Skin of body (tissue), 2 donors: ENCODE data around the gene VPS41. TPM values are rescaled to one million over a fixed set of nuclear protein-coding genes. Genes with fewer than 3 reads are reported as not detected.
A peak's percentile ranks its signal among the peaks of the same experiment; 100 is the strongest.

Experiments used
- DNase-seq: peaks from one replicate; lab custom pipeline; 2025; lab: John Stamatoyannopoulos, UW
- total RNA-seq: library from RNA; depleted of rRNA; stranded (reverse); fragments of >200 nt; gene quantifications from one replicate; pipeline ENCODE4 v1.2.3, GENCODE V29; 2014

VPS41 gene
- total RNA-seq, 1 donor from 2014 or later: 44.6 TPM

DNA sequence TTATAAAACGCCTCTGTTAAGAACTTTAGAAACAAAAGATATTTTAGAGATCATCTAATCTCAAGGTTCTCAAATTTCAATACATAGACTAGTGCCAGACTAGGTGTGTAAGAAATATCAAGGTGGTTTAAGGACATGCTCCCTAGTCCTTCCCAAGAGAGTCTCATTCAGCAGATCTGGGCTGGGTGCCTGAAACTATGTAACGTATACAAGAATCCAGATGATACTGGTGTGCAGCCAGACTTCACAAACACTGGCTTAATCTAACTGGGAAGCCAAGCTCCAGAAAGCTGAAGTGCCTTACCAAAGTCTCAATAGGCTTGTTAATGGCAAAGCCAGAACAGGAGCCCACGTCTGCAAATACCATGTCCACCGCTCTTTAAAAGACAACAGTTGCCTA, 172.9 kb downstream of the VPS41 start:
- DNase-seq: peak; percentile 3

DNA sequence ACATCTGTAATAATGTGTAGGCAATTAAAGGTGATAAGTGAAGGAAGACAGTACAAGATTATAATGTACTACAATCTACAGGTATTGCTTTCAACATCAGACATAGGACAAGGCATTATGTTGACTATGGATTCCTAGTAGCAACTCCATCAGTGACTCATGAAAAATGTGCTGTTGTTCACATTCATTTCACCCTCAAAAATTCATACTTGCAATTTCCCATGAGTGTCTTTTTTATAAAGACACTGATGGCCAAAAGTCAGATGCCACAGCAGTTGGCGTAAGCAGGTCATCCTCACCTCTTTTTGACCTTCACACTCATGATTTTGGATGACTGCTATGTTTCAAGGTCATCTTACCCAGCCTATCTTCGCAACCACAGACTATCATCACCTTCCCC, 177.8 kb downstream of the VPS41 start:
- no peak for DNase-seq

DNA sequence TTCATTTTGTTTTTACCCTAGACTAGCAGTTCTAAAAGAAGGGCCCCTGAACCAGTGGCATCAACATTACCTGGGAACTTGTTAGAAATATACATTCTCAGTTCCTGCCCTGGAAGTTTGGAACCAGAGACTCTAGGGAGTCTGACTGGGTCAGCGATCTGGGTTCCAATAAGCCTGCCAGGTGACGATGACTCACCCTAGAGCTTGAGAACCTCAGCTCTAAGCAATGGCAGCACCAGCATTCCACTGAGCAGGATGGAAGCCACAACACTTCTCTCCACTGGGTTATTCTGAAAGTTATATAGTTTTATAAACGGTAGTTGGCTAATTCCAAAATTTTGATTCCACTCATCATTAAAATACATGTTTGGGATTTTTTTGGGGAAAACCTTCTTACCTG, 180.8 kb downstream of the VPS41 start:
- DNase-seq: no peak

DNA sequence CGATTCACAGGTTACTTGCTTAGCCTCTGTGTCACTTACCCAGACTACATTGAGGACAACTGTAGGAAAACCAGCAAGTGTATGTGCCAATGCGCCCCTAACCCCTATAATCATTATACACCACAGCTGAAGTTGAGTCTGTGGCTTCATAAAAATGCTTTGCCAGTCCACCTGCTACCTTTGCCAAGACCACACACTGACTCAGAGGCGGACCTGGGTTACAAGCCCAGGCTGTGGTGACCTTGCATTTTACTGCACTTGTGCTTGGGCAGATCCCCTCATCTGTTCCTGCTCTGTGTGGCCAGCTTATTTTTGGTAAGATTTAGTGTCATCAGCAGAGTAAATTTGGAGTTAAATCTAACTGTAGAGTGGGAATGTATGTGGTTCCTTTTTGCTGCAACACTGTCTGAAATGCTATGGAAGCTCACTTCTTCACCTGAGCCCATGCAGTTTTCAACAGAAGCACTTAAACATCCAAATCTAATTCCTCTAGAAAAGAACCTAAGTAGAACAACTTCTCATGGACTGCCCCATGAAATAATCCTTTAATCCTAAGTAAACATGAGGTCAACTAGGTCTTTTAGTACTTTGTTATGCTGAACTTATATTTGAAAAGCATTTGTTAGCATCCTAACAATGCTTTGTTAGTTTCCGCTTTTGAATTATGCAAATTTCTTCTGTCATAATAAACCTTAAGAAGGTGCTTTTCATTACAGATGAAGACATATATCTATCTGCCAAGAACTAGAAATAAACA, 181.6 kb downstream of the VPS41 start:
- no peak for DNase-seq

GRCh38 chr7:38723327-38723726, 185.7 kb downstream of the VPS41 start:
- DNase-seq: no peak

- DNase-seq: no peak
Observed at GRCh38 chr7:38716397-38716796, 192.6 kb downstream of the VPS41 start.

DNA sequence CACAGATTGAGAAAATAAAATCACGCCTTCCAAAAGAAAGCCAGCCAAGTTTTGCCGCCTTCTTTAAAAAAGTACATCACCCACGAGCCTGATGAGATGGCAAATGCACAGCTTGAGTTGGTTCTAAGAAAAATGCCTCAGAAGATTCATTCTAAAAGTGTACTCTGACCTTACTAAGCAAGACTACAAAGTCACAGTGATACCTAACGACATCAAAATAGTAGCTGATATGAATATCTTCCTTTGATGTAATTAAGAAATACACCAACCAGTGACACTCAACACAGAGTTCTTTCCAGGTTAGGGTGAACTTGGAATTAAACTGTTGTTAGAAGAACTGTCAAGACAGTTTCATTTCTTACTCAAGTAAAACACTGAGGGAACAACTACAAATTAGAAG, 199.9 kb downstream of the VPS41 start:
- DNase-seq: no peak

GRCh38 chr7:38704751-38705150, 204.2 kb downstream of the VPS41 start:
- no peak for DNase-seq

- no peak for DNase-seq
Observed at GRCh38 chr7:38704041-38704547, 204.9 kb downstream of the VPS41 start.

- DNase-seq: no peak
Observed at GRCh38 chr7:38703093-38703492, 205.9 kb downstream of the VPS41 start.

GRCh38 chr7:38702002-38702535, 206.9 kb downstream of the VPS41 start:
- DNase-seq: no peak

GRCh38 chr7:38700116-38700515, 208.9 kb downstream of the VPS41 start:
- no peak for DNase-seq

DNA sequence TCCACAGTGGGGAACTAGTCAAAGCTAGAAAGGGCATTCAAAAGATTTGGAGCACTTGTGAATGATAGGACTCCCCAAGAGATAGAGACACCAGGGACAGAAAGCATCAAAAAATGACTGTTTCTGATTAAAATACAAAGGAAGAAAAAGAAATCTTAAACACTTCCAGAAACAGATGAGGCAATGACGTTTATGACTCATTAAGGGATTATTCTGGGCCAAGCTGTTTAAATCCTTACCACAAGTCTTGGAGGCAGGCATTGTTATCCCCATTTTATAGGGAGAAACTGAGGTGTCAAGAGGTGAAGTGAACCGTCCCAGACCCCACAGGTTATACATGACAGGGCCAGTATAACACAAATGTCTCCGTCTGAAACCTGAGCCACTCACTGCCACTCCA, 209.5 kb downstream of the VPS41 start:
- peak; percentile 30 for DNase-seq

- DNase-seq: no peak
Observed at GRCh38 chr7:38694326-38694725, 214.7 kb downstream of the VPS41 start.

- DNase-seq: no peak
Observed at GRCh38 chr7:38686888-38687287, 222.1 kb downstream of the VPS41 start.

DNA sequence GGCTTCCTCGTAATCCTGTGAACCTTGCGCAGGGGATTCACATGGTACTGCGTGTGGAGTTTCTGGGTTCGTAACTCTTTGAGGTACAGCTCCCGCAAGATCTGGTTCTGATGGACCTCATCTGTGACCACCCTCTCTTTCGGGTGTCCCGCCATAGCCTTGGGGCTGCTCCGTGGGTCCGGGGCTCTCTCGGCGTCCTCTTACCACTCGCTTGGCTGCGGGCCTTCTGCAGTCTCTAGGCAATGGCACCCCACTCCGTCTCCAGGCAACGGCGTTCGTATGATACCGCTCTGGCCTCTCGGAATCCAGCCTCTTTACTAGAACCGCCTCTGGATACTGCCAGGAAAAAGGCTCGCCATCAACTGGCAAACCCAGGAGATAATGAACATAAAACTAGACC, 223.1 kb downstream of the VPS41 start:
- no peak for DNase-seq

GRCh38 chr7:38682606-38683005, 226.4 kb downstream of the VPS41 start:
- no peak for DNase-seq

GRCh38 chr7:38681882-38682281, 227.1 kb downstream of the VPS41 start:
- no peak for DNase-seq

DNA sequence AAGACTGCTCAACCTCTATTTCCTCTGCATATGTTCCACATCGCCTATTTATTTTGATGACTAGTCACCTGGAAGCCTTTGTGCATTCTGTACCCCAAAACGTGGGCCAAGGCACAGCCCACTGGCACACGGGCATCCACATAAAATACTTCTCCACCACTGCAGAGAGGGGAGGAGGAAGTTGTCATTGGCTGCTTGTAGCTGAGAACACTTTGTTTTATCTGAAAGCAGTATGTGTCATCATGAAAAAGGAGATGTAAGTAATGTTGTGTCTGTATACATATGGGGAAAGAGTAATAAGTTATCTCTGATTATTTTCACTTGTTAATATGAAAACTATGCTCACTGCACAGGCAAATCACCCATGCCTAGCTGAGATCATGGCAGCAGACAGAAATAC, 229.6 kb downstream of the VPS41 start:
- no peak for DNase-seq

GRCh38 chr7:38678698-38679054, 230.3 kb downstream of the VPS41 start:
- no peak for DNase-seq

GRCh38 chr7:38677981-38678697, 230.9 kb downstream of the VPS41 start:
- no peak for DNase-seq

DNA sequence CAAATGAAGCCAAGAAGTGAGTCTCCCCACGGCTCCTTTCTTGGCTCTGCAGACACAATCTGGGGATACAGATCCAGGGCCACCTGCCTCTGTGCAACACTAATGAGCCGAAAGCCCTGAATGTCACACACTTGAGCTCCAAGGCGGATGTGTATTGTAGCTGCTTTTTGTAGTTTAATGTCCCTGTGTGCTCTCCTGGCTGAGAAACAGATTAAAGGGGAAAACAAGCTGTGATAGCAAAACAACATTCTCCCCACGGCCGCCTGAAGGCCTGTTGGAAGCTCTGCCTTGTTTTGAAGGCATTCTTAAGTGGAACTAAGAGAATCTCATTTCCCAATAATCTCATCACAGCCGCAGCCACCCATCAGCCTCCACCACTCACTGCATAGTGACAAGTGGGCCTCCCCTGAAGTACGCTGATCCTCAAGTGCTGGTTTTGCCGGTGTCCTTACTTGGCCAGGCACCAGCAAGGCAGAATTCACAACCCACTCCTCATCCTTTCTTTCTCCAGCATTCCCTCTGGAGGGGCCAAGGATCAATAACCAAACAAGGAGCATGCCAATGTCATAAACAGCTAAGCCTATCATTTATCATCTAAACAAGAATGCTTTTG, 233.4 kb downstream of the VPS41 start:
- no peak for DNase-seq
